Fibroblast of lung (primary cell): ENCODE data around the gene MACROD2.

Source experiments
- CTCF ChIP-seq, 2 donors: IDR thresholded peaks in 1 of 2; conservative IDR thresholded peaks in 1 of 2; 1 replicate in 1 of 2; 2 replicates in 1 of 2; pipeline ENCODE4 v1.5.1; 2011 to 2012; ENCODE audit warnings: low read length in 2 of 2, control low read depth in 1 of 2, inconsistent platforms in 1 of 2, low read depth in 1 of 2, mild to moderate bottlenecking in 1 of 2
- EZH2 ChIP-seq: IDR thresholded peaks from 2 replicates; pipeline ENCODE4 v1.5.1; 2012; ENCODE audit warnings: low read length, control low read depth, mild to moderate bottlenecking; ENCODE audit errors: missing control alignments

GRCh38 chr20:15571056-15571455 lies 1575.7 kb downstream of the MACROD2 start:
- no peak for TF ChIP-seq CTCF (conservative IDR thresholded peaks at IDR 0.05 in 1 of 2, IDR thresholded peaks at IDR 0.05 in 1 of 2; ENCODE audit: low read depth in 1 of 2, low read length in 2 of 2)
- TF ChIP-seq EZH2, result no peak
